HepG2 (cell line): ENCODE measurements around the gene ZNF513. TPM values are rescaled to one million over a fixed set of nuclear protein-coding genes. Genes with fewer than 3 reads are reported as not detected.

Experiments used
- NCOR1 ChIP-seq: fragments of 200-600 bp; sonication (generic); IDR thresholded peaks from 2 replicates; pipeline ENCODE4 v1.7.0; 2017; ENCODE audit warnings: antibody characterized with exemption, low read length, borderline replicate concordance
- PHB2 ChIP-seq: fragments of 450-650 bp; IDR thresholded peaks from 2 replicates; pipeline ENCODE4 v1.6.1; 2018; ENCODE audit not compliant: partially characterized antibody
- RFX3 ChIP-seq: IDR thresholded peaks from 2 replicates; pipeline ENCODE4 v1.6.1; 2016; ENCODE audit warnings: missing biosample characterization, missing genetic modification reagents
- ZNF3 ChIP-seq: IDR thresholded peaks from 2 replicates; pipeline ENCODE4 v1.7.0; 2017; ENCODE audit warnings: inconsistent platforms
- ZNF44 ChIP-seq: sonication (generic); formaldehyde crosslinking; IDR thresholded peaks from 2 replicates; pipeline ENCODE4 v1.5.1; 2020; ENCODE audit warnings: mild to moderate bottlenecking, missing genetic modification reagents
- ZNF615 ChIP-seq: sonication (generic); formaldehyde crosslinking; IDR thresholded peaks from 2 replicates; pipeline ENCODE4 v1.5.0; 2020; ENCODE audit warnings: mild to moderate bottlenecking, missing genetic modification reagents, borderline replicate concordance
- ZNF720 ChIP-seq: sonication (generic); formaldehyde crosslinking; IDR thresholded peaks from 2 replicates; pipeline ENCODE4 v1.4.0; 2020; ENCODE audit warnings: missing genetic modification reagents
- polyA plus RNA-seq, 8 experiments: library from polyadenylated mRNA; depleted of rRNA in 3 of 8; stranded (reverse) in 7 of 8; unstranded in 1 of 8; fragments of >200 nt; fragmentation: Illumina TruSeq in 4 of 8; extraction: Trizol in 4 of 8; gene quantifications; 2 replicates each; pipeline versions ENCODE4 v1.2.1 to v1.2.3, GENCODE V29; 2011 to 2016; ENCODE audit warnings: low read depth in 4 of 8, missing spikeins in 1 of 8, mixed read lengths in 1 of 8; ENCODE audit not compliant: insufficient read depth in 1 of 8
- total RNA-seq, 5 experiments: library from RNA; depleted of rRNA; stranded (reverse); fragments of >200 nt; fragmentation: Illumina TruSeq; extraction: Trizol; gene quantifications; 2 replicates each; pipeline ENCODE4 v1.2.3, GENCODE V29; 2016; ENCODE audit warnings: low read depth in 1 of 5
- TF ChIP-seq, protein P1 (sequence below): sonication (generic); formaldehyde crosslinking; IDR thresholded peaks from 2 replicates; pipeline ENCODE4 v1.5.0; 2020; ENCODE audit warnings: mild to moderate bottlenecking, missing genetic modification reagents, borderline replicate concordance
- TF ChIP-seq, protein P2 (sequence below): sonication (generic); formaldehyde crosslinking; IDR thresholded peaks from 2 replicates; pipeline ENCODE4 v1.8.1; 2023; ENCODE audit warnings: mild to moderate bottlenecking, missing genetic modification reagents
- TF ChIP-seq, protein P3 (sequence below): sonication (generic); formaldehyde crosslinking; IDR thresholded peaks from 2 replicates; pipeline ENCODE4 v1.5.0; 2020; ENCODE audit warnings: missing genetic modification reagents
- TF ChIP-seq, protein P4 (sequence below), 2 experiments: sonication (generic) in 1 of 2; formaldehyde crosslinking in 1 of 2; IDR thresholded peaks; 2 replicates each; pipeline versions ENCODE4 v1.4.0 to v1.6.1; 2016 to 2020; ENCODE audit warnings: borderline replicate concordance in 1 of 2, low read depth in 1 of 2, mild to moderate bottlenecking in 1 of 2, missing genetic modification reagents in 1 of 2
- TF ChIP-seq, protein P5 (sequence below): sonication (generic); formaldehyde crosslinking; conservative IDR thresholded peaks from 2 replicates; pipeline ENCODE4 v1.5.0; 2020; ENCODE audit warnings: missing genetic modification reagents

The ZNF513 gene
- total and polyA plus RNA-seq, 2 of the 13 experiments (the other 11 are each of a cell fraction or from before 2014, with no cell fraction given): 4.9 to 6.3 TPM

DNA sequence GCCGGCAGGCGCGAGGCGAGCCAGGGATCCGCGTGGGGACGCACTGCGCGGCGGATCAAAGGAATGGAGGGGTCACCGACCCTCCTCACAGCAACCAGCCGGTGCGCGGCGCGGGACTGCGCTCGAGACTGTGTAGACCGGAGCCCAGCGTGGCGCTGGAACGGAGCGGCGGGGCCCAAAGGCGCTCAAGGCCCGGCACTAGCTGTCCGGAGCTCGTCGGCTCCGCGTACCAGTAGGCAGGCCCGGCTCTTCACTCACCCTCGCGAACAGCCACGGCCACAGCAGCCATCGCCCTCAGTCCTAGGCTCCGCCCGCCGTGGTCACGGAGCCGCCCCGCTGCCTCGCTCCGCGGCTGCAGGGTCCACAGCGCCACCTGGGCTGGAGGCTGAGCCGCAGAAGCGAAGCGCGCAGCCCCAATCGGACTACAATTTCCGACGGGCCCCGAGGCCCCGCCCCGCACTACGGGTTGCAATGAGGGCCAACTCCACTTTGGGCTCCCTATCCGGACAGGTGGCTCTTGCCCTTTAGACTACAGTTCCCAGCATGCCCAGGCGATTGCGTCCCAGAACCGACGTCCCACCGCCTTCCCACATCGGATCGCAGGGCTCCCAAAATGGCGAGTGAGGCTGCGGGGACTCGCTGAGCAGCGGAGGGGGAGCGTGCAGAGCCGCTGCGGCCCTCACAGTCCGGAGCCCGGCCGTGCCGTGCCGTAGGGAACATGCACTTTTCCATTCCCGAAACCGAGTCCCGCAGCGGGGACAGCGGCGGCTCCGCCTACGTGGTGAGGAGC is 10.3 kb downstream of the ZNF513 start, which contains the start of the genes EIF2B4 and SNX17 (continued):
- TF ChIP-seq, protein P1, sequence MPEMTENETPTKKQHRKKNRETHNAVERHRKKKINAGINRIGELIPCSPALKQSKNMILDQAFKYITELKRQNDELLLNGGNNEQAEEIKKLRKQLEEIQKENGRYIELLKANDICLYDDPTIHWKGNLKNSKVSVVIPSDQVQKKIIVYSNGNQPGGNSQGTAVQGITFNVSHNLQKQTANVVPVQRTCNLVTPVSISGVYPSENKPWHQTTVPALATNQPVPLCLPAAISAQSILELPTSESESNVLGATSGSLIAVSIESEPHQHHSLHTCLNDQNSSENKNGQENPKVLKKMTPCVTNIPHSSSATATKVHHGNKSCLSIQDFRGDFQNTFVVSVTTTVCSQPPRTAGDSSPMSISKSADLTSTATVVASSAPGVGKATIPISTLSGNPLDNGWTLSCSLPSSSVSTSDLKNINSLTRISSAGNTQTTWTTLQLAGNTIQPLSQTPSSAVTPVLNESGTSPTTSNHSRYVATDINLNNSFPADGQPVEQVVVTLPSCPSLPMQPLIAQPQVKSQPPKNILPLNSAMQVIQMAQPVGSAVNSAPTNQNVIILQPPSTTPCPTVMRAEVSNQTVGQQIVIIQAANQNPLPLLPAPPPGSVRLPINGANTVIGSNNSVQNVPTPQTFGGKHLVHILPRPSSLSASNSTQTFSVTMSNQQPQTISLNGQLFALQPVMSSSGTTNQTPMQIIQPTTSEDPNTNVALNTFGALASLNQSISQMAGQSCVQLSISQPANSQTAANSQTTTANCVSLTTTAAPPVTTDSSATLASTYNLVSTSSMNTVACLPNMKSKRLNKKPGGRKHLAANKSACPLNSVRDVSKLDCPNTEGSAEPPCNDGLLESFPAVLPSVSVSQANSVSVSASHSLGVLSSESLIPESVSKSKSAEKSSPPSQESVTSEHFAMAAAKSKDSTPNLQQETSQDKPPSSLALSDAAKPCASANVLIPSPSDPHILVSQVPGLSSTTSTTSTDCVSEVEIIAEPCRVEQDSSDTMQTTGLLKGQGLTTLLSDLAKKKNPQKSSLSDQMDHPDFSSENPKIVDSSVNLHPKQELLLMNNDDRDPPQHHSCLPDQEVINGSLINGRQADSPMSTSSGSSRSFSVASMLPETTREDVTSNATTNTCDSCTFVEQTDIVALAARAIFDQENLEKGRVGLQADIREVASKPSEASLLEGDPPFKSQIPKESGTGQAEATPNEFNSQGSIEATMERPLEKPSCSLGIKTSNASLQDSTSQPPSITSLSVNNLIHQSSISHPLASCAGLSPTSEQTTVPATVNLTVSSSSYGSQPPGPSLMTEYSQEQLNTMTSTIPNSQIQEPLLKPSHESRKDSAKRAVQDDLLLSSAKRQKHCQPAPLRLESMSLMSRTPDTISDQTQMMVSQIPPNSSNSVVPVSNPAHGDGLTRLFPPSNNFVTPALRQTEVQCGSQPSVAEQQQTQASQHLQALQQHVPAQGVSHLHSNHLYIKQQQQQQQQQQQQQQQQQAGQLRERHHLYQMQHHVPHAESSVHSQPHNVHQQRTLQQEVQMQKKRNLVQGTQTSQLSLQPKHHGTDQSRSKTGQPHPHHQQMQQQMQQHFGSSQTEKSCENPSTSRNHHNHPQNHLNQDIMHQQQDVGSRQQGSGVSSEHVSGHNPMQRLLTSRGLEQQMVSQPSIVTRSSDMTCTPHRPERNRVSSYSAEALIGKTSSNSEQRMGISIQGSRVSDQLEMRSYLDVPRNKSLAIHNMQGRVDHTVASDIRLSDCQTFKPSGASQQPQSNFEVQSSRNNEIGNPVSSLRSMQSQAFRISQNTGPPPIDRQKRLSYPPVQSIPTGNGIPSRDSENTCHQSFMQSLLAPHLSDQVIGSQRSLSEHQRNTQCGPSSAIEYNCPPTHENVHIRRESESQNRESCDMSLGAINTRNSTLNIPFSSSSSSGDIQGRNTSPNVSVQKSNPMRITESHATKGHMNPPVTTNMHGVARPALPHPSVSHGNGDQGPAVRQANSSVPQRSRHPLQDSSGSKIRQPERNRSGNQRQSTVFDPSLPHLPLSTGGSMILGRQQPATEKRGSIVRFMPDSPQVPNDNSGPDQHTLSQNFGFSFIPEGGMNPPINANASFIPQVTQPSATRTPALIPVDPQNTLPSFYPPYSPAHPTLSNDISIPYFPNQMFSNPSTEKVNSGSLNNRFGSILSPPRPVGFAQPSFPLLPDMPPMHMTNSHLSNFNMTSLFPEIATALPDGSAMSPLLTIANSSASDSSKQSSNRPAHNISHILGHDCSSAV: peak; percentile 75
- TF ChIP-seq ZNF3 (CRISPR knock-in tag): no peak
- TF ChIP-seq, protein P2, sequence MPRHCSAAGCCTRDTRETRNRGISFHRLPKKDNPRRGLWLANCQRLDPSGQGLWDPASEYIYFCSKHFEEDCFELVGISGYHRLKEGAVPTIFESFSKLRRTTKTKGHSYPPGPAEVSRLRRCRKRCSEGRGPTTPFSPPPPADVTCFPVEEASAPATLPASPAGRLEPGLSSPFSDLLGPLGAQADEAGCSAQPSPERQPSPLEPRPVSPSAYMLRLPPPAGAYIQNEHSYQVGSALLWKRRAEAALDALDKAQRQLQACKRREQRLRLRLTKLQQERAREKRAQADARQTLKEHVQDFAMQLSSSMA (CRISPR knock-in tag): peak; percentile 89
- TF ChIP-seq, protein P3, sequence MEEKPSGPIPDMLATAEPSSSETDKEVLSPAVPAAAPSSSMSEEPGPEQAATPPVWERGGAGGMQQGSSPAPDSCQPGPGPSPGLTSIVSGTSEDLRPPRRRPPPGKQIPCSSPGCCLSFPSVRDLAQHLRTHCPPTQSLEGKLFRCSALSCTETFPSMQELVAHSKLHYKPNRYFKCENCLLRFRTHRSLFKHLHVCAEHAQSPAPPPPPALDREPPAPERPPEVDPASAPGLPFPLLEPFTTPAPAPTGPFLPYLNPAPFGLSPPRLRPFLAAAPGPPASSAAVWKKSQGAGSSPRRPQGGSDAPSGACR (CRISPR knock-in tag): peak; percentile 99
- TF ChIP-seq PHB2: no peak
- TF ChIP-seq, protein P4, sequence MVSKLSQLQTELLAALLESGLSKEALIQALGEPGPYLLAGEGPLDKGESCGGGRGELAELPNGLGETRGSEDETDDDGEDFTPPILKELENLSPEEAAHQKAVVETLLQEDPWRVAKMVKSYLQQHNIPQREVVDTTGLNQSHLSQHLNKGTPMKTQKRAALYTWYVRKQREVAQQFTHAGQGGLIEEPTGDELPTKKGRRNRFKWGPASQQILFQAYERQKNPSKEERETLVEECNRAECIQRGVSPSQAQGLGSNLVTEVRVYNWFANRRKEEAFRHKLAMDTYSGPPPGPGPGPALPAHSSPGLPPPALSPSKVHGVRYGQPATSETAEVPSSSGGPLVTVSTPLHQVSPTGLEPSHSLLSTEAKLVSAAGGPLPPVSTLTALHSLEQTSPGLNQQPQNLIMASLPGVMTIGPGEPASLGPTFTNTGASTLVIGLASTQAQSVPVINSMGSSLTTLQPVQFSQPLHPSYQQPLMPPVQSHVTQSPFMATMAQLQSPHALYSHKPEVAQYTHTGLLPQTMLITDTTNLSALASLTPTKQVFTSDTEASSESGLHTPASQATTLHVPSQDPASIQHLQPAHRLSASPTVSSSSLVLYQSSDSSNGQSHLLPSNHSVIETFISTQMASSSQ (IDR thresholded peaks at IDR 0.05; ENCODE audit: low read depth): peak; percentile 73
- TF ChIP-seq, protein P4 (CRISPR knock-in tag; IDR thresholded peaks at IDR 0.05; ENCODE audit: borderline replicate concordance): peak; percentile 91
- TF ChIP-seq ZNF720: no peak
- TF ChIP-seq ZNF44 (CRISPR knock-in tag): peak; percentile 20
- no peak for TF ChIP-seq RFX3
- no peak; the same call in 1 of the 2 replicates for TF ChIP-seq NCOR1
- TF ChIP-seq, protein P5, sequence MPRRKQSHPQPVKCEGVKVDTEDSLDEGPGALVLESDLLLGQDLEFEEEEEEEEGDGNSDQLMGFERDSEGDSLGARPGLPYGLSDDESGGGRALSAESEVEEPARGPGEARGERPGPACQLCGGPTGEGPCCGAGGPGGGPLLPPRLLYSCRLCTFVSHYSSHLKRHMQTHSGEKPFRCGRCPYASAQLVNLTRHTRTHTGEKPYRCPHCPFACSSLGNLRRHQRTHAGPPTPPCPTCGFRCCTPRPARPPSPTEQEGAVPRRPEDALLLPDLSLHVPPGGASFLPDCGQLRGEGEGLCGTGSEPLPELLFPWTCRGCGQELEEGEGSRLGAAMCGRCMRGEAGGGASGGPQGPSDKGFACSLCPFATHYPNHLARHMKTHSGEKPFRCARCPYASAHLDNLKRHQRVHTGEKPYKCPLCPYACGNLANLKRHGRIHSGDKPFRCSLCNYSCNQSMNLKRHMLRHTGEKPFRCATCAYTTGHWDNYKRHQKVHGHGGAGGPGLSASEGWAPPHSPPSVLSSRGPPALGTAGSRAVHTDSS (CRISPR knock-in tag): 0 out of 2 replicates have a peak, but pooled peaks have one; percentile 29
- TF ChIP-seq ZNF615 (CRISPR knock-in tag): peak; percentile 95
